Measurements from ENCODE around the gene RBM34. TPM values are rescaled to one million over a fixed set of nuclear protein-coding genes. Genes with fewer than 3 reads are reported as not detected.

Gene RBM34
- total and polyA plus RNA-seq, 8 donors, result 52.2 to 77.2 (median 67.3) TPM

DNA sequence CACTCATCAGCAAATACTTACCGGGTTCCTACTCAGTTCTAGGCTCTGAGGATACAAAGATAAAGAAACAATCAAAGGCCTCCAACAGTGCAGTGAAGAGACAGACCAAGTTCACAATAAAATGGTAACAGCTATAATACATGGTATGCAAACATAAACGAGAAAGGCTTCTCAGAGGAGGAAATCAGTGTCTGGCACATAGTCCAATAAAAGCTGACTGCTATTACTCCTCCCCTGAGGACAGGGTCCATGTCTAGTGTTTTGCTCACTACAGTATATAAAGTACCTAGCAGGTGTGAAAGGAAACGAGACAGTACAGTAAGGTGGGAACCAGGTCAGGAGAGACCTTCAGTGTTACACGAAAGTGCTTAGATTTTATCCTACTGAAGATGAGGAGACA is 4.3 kb downstream of the RBM34 start:
- peaks cover 0 to 81% of the 10 kb centered on the region in 2 donors for H3K36me3 ChIP-seq
- peaks cover 0 to 36% of the 10 kb centered on the region in 2 donors for H3K4me1 ChIP-seq
- H3K27ac ChIP-seq, result no peak overlapping the region
- H3K4me3 ChIP-seq, result no peak overlapping the region
- H3K9me3 ChIP-seq, result no peaks in the 10 kb centered on the region
- intact Hi-C loops (cut with DNase I), result no loop called here
- TF ChIP-seq CTCF (IDR thresholded peaks at IDR 0.05), result no peak
- H3K27me3 ChIP-seq, result no peaks in the 10 kb centered on the region
- ATAC-seq (no peak), DNase-seq (no peak)

- peaks cover 0 to 86% of the 10 kb centered on the region in 2 donors for H3K36me3 ChIP-seq
- H3K4me1 ChIP-seq, result peaks cover 0 to 34% of the 10 kb centered on the region in 2 donors
- intact Hi-C loops (cut with DNase I), result no loop called here
- no peaks in the 10 kb centered on the region for H3K27me3 ChIP-seq
- H3K27ac ChIP-seq, result no peak overlapping the region
- DNase-seq (no peak), ATAC-seq (no peak)
- H3K9me3 ChIP-seq, result no peaks in the 10 kb centered on the region
- TF ChIP-seq CTCF (IDR thresholded peaks at IDR 0.05), result no peak
- no peak overlapping the region for H3K4me3 ChIP-seq
Observed at GRCh38 chr1:235156265-235156664, 4.8 kb downstream of the RBM34 start.

DNA sequence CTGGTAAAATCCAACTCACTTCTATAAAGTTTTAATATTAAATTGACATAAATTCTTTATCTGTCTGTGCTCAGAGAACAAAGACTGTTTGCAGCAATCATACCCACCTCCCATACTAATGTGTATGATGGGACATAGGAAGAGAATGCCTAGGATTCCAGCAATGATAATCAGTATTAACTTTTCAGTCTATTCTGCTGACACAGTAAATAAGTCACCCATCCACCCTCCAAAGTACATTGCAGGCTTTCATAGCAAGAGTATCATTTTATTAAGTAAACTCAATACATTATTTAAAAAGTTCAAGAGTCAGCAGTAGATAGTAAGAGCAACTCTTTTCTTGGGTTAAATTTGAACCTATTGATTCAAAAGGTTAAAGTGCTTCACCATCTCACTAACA is 8.8 kb downstream of the RBM34 start:
- Histone ChIP-seq H3K27me3 (no peaks in the 10 kb centered on the region), H3K9me3 (no peaks in the 10 kb centered on the region), H3K4me1 (peaks cover 0 to 6% of the 10 kb centered on the region in 2 donors), H3K4me3 (no peak overlapping the region), H3K27ac (no peak overlapping the region), H3K36me3 (peaks cover 0 to 100% of the 10 kb centered on the region in 2 donors)
- DNase-seq (no peak), ATAC-seq (no peak)
- intact Hi-C loops (cut with DNase I), result no loop called here
- TF ChIP-seq CTCF (IDR thresholded peaks at IDR 0.05), result no peak

- intact Hi-C loops (cut with DNase I), result no loop called here
- Histone ChIP-seq H3K9me3 (no peaks in the 10 kb centered on the region), H3K27me3 (no peaks in the 10 kb centered on the region), H3K36me3 (peaks cover 0 to 100% of the 10 kb centered on the region in 2 donors), H3K4me3 (no peak overlapping the region), H3K27ac (no peak overlapping the region), H3K4me1 (no peaks in the 10 kb centered on the region)
- TF ChIP-seq CTCF (IDR thresholded peaks at IDR 0.05), result no peak
- DNase-seq (no peak), ATAC-seq (no peak)
Observed at GRCh38 chr1:235151033-235151432, 10.0 kb downstream of the RBM34 start.

DNA sequence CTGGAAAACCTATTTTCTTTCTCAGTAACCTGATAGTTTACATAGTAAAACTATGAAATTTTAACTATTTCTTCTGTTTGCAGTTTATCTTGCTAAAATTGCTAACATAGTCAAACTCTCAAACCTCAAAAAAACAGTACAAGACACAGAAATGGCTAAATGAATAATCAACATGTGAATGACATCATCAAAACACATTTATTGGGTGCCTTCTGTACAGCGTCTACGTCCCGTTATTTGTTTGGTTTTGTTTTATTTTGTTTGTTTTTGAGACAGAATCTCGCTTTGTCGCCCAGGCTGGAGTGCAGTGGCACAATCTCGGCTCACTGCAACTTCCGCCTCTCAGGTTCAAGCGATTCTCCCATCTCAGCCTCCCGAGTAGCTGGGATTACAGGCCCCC is 11.2 kb downstream of the RBM34 start:
- TF ChIP-seq CTCF (IDR thresholded peaks at IDR 0.05), result no peak
- Histone ChIP-seq H3K4me1 (no peaks in the 10 kb centered on the region), H3K27ac (no peak overlapping the region), H3K27me3 (no peaks in the 10 kb centered on the region), H3K9me3 (no peaks in the 10 kb centered on the region), H3K4me3 (no peak overlapping the region), H3K36me3 (peaks cover 0 to 100% of the 10 kb centered on the region in 2 donors)
- DNase-seq, result no peak
- intact Hi-C loops (cut with DNase I), result no loop called here
- ATAC-seq, result no peak

All from left lung (tissue), 10 donors.